Liver (tissue), 3 donors: ENCODE measurements around the gene TACR1.

ENCODE experiments used
- CTCF ChIP-seq: fragments of 150-350 bp; IDR thresholded peaks from 2 replicates; pipeline ENCODE4 v1.5.1; 2017; ENCODE audit warnings: improper control_type of control experiment, low read depth, low read length; ENCODE audit not compliant: missing input control
- EGR1 ChIP-seq, 2 donors: IDR thresholded peaks; 2 replicates each; pipeline ENCODE4 v1.6.1; 2016 to 2018; ENCODE audit warnings: antibody characterized with exemption in 2 of 2, low read depth in 2 of 2
- GABPA ChIP-seq, 2 donors: IDR thresholded peaks in 1 of 2; conservative IDR thresholded peaks in 1 of 2; 2 replicates each; pipeline ENCODE4 v1.6.1; 2016; ENCODE audit warnings: antibody characterized with exemption in 2 of 2, mild to moderate bottlenecking in 1 of 2, moderate library complexity in 1 of 2
- JUND ChIP-seq, 2 donors: IDR thresholded peaks; 2 replicates each; pipeline ENCODE4 v1.6.1; 2016; ENCODE audit warnings: antibody characterized with exemption in 2 of 2
- MAX ChIP-seq: IDR thresholded peaks from 2 replicates; pipeline ENCODE4 v1.6.1; 2016; ENCODE audit warnings: antibody characterized with exemption
- REST ChIP-seq: IDR thresholded peaks from 2 replicates; pipeline ENCODE4 v1.6.1; 2016; ENCODE audit warnings: antibody characterized with exemption, mild to moderate bottlenecking
- SP1 ChIP-seq: IDR thresholded peaks from 2 replicates; pipeline ENCODE4 v1.6.1; 2018; ENCODE audit warnings: antibody characterized with exemption, mild to moderate bottlenecking
- TAF1 ChIP-seq: conservative IDR thresholded peaks from 2 replicates; pipeline ENCODE4 v1.6.1; 2016; ENCODE audit warnings: antibody characterized with exemption, mild to moderate bottlenecking
- YY1 ChIP-seq: IDR thresholded peaks from 2 replicates; pipeline ENCODE4 v1.6.1; 2016; ENCODE audit warnings: antibody characterized with exemption, mild to moderate bottlenecking
- ZBTB33 ChIP-seq: IDR thresholded peaks from 2 replicates; pipeline ENCODE4 v1.6.1; 2016; ENCODE audit warnings: antibody characterized with exemption
- donor health status: healthy.
- donor health status: healthy.

GRCh38 chr2:75186821-75187220 is 12.5 kb downstream of the TACR1 start:
- TF ChIP-seq CTCF: no peak
- no peak for TF ChIP-seq TAF1
- no peak for TF ChIP-seq REST
- TF ChIP-seq SP1: no peak
- no peak for TF ChIP-seq MAX
- no peak for TF ChIP-seq ZBTB33
- TF ChIP-seq JUND (IDR thresholded peaks at IDR 0.05): no peak
- TF ChIP-seq YY1: no peak
- no peak for TF ChIP-seq GABPA (IDR thresholded peaks at IDR 0.05 in 1 of 2, conservative IDR thresholded peaks at IDR 0.05 in 1 of 2)
- no peak for TF ChIP-seq EGR1 (IDR thresholded peaks at IDR 0.05; ENCODE audit: low read depth in 2 of 2)
